AG04450 (cell line): ENCODE results near the gene PCNP. TPM values are rescaled to one million over a fixed set of nuclear protein-coding genes. Genes with fewer than 3 reads are reported as not detected.
"Not testable (repeated sequence)": the region's sequence is repeated elsewhere in the genome, so short reads cannot be mapped to it uniquely, and the experiment has no call there.

Experiments
- CTCF ChIA-PET: fragments of 300-600, 350-600 bp; formaldehyde crosslinking; extraction: SDS; loops from one replicate; lab custom pipeline; 2022; ENCODE audit warnings: antibody characterized with exemption, inconsistent platforms; lab: Charles Lee
- POLR2A ChIA-PET: fragments of 350-600 bp; formaldehyde crosslinking; extraction: SDS; loops from one replicate; lab custom pipeline; 2021; ENCODE audit warnings: antibody characterized with exemption, inconsistent platforms; lab: Yijun Ruan, JAX
- DNase-seq: peaks from one replicate; pipeline ENCODE4 v3.0.0-alpha.2; 2011; ENCODE audit warnings: low read depth, low spot score
- H3K27ac ChIP-seq: one replicate; pipeline ENCODE4 v1.5.1; 2012; ENCODE audit warnings: low read depth, low read length, control low read depth
- H3K27me3 ChIP-seq: one replicate; pipeline ENCODE4 v1.6.0; 2012; ENCODE audit warnings: low read length; ENCODE audit not compliant: control insufficient read depth, insufficient read depth
- H3K4me3 ChIP-seq: 2 replicates; pipeline ENCODE4 v1.5.1; 2011; ENCODE audit warnings: mild to moderate bottlenecking, low read depth, low read length, control low read depth
- H3K9me3 ChIP-seq: 2 replicates; pipeline ENCODE4 v1.5.1; 2012; ENCODE audit warnings: low read length; ENCODE audit not compliant: control insufficient read depth, insufficient read depth
- CTCF ChIP-seq: IDR thresholded peaks from 2 replicates; pipeline ENCODE4 v1.5.1; 2011; ENCODE audit warnings: low read depth, low read length, control low read depth, inconsistent platforms
- polyA plus RNA-seq: library from polyadenylated mRNA; depleted of rRNA; stranded (reverse); fragments of >200 nt; gene quantifications from 2 replicates; pipeline ENCODE4 v1.2.3, GENCODE V29; 2011

PCNP gene
- polyA plus RNA-seq, 1 experiment: 97.7 TPM

DNA sequence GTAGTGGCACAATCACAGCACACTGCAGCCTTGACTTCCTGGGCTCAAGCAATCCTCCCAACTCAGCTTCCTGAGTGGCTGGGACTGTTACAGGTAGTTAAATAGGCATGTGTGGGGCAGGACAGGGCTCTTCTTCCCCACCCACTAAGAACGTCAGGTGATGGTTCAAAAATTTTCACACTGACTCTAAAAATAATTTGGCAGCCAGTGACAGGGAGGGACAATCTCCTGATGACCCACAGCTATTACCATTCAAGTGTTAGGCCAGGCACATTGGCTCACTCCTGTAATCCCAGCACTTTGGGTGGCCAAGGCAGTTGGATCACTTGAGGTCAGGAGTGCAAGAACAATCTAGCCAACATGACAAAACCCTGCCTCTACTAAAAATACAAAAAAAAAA lies 24.5 kb upstream of the PCNP start:
- CTCF ChIA-PET: no interaction called here
- no peak for DNase-seq
- no peak for TF ChIP-seq CTCF
- no peak overlapping the region for H3K27ac ChIP-seq
- POLR2A ChIA-PET: no interaction called here
- no peaks in the 10 kb centered on the region; the same call in 1 of the 2 replicates for H3K9me3 ChIP-seq
- H3K4me3 ChIP-seq: no peak overlapping the region
- no peaks in the 10 kb centered on the region for H3K27me3 ChIP-seq

GRCh38 chr3:101551359-101552081 lies 22.5 kb upstream of the PCNP start:
- CTCF ChIA-PET, H3K9me3 ChIP-seq, POLR2A ChIA-PET, DNase-seq, H3K27ac ChIP-seq, H3K27me3 ChIP-seq, H3K4me3 ChIP-seq: not testable (repeated sequence)

DNA sequence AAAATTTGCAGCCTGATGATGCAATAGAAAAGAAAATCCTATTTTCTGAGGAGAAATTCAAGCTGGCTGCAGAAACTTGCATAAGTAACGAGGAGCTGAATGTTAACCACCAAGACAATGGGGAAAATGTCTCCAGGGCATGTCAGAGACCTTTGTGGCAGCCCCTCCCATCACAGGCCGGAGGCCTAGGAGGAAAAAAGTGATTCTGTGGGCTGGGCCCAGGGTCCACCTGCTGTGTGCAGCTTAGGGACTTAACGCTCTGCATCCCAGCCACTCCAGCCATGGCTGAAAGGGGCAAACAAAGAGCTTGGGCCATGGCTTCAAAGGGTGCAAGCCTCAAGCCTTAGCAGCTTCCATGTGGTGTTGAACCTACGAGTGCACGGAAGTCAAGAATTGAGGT lies 20.6 kb upstream of the PCNP start:
- CTCF ChIA-PET, H3K27me3 ChIP-seq, POLR2A ChIA-PET, DNase-seq, H3K4me3 ChIP-seq, H3K9me3 ChIP-seq, H3K27ac ChIP-seq: not testable (repeated sequence)

DNA sequence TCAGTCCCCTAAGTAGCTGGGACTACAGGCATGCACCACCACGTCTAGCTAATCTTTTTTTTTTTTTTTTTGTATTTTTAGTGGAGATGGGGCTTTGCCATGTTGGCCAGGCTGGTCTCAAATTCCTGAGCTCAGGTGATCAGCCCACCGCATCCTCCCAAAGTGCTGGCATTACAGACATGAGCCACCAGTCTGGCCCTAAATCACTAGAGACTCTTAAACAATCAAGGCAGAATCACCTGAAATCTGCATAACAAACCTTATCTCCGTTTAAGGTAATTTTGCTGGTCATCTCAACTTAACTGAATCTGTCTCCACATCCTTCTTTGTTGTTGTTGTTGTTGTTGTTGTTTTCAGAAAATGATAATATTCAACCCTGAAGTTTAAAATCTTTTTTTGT lies 17.9 kb upstream of the PCNP start:
- Histone ChIP-seq H3K4me3 (no peak overlapping the region), H3K9me3 (no peaks in the 10 kb centered on the region; the same call in 1 of the 2 replicates), H3K27me3 (peaks cover 4% of the 10 kb centered on the region), H3K27ac (no peak overlapping the region)
- DNase-seq: no peak
- POLR2A ChIA-PET: interaction anchor here (0.6 kb wide), 1 partner anchor 125 kb away, joined by 8 read pairs; no protein-coding TSS in a partner anchor
- CTCF ChIA-PET: interaction anchor here (0.6 kb wide), 1 partner anchor 468 kb away, joined by 5 read pairs; no protein-coding TSS in a partner anchor
- TF ChIP-seq CTCF: no peak

- DNase-seq: peak; percentile 77
- POLR2A ChIA-PET: interaction anchor here (1.1 to 1.6 kb wide), 3 partner anchors 12 to 124 kb away, joined by 3 to 6 read pairs (median 4); partner anchors contain the start of genes PCNP and RPL24
- CTCF ChIA-PET: no interaction called here
- H3K4me3 ChIP-seq: peak within 1 kb of the TSS; percentile 95
- no peaks in the 10 kb centered on the region for H3K9me3 ChIP-seq
- peak within 1 kb of the TSS; percentile 81 for H3K27ac ChIP-seq
- H3K27me3 ChIP-seq: peaks cover under 1% of the 10 kb centered on the region
- TF ChIP-seq CTCF: no peak
Observed at GRCh38 chr3:101561630-101562328, 12.2 kb upstream of the PCNP start, which contains the start of gene TRMT10C. TSS of gene TRMT10C (plus strand) at chr3:101561868. CDS start at chr3:101564782, 2,914 bp downstream.
